ENCODE measurements around the gene PWWP2B. TPM values are rescaled to one million over a fixed set of nuclear protein-coding genes. Genes with fewer than 3 reads are reported as not detected.

PWWP2B gene
- total RNA-seq, 1 donor from 2014 or later: 12.0 TPM

GRCh38 chr10:132454296-132455198 is 57.5 kb downstream of the PWWP2B start:
- peak overlapping the region; percentile 66 for H3K27ac Mint-ChIP-seq (ENCODE audit: unreplicated experiment)
- no peak for FAIRE-seq
- TF ChIP-seq EZH2 (IDR thresholded peaks at IDR 0.05; ENCODE audit: insufficient read depth, low read length) (no peak), CTCF (IDR thresholded peaks at IDR 0.05; ENCODE audit: insufficient read depth, low read depth, low read length) (no peak)

GRCh38 chr10:132455441-132455971 is 58.5 kb downstream of the PWWP2B start:
- no peak overlapping the region for H3K4me2 ChIP-seq (ENCODE audit: low read length)
- Mint-ChIP-seq H3K27ac (ENCODE audit: unreplicated experiment) (no peak overlapping the region), H3K4me1 (ENCODE audit: low read depth, unreplicated experiment) (no peaks in the 10 kb centered on the region), H3K27me3 (ENCODE audit: low read depth, unreplicated experiment) (peaks cover 31% of the 10 kb centered on the region), H3K36me3 (ENCODE audit: low read depth, unreplicated experiment) (no peaks in the 10 kb centered on the region), H3K9me3 (ENCODE audit: unreplicated experiment) (no peaks in the 10 kb centered on the region), H3K4me3 (ENCODE audit: unreplicated experiment) (no peak overlapping the region)
- H3K79me2 ChIP-seq (ENCODE audit: insufficient read depth, low read length): no peaks in the 10 kb centered on the region
- H3K9me3 ChIP-seq (ENCODE audit: insufficient read depth, low read depth, low read length): no peaks in the 10 kb centered on the region
- no peak overlapping the region for H3K9ac ChIP-seq (ENCODE audit: low read length)
- peaks cover 4% of the 10 kb centered on the region for H3K27me3 ChIP-seq (ENCODE audit: insufficient read depth, low read length)
- no peak overlapping the region for H2AFZ ChIP-seq (ENCODE audit: low read depth, low read length)
- peaks cover 6% of the 10 kb centered on the region for H4K20me1 ChIP-seq (ENCODE audit: insufficient read depth, low read length)
- no peaks in the 10 kb centered on the region for H3K36me3 ChIP-seq (ENCODE audit: insufficient read depth, low read length)
- DNase-seq (ENCODE audit: low read depth): no peak
- no peak for FAIRE-seq
- H3K4me3 ChIP-seq (ENCODE audit: insufficient read depth, low read depth, low read length): no peak overlapping the region
- no peak overlapping the region for H3K27ac ChIP-seq (ENCODE audit: low read depth, low read length)
- no peaks in the 10 kb centered on the region for H3K4me1 ChIP-seq (ENCODE audit: insufficient read depth, low read length)
- no peak for TF ChIP-seq CTCF (IDR thresholded peaks at IDR 0.05; ENCODE audit: insufficient read depth, low read depth, low read length)
- no peak for TF ChIP-seq EZH2 (IDR thresholded peaks at IDR 0.05; ENCODE audit: insufficient read depth, low read length)

More at GRCh38 chr10:132454296-132455198, 57.5 kb downstream of the PWWP2B start:
- peaks cover 4% of the 10 kb centered on the region for H3K27me3 ChIP-seq (ENCODE audit: insufficient read depth, low read length)
- no peak for DNase-seq (ENCODE audit: low read depth)
- no peaks in the 10 kb centered on the region for H3K4me1 ChIP-seq (ENCODE audit: insufficient read depth, low read length)
- H3K9ac ChIP-seq (ENCODE audit: low read length): no peak overlapping the region
- H2AFZ ChIP-seq (ENCODE audit: low read depth, low read length): no peak overlapping the region
- Mint-ChIP-seq H3K4me3 (ENCODE audit: unreplicated experiment) (no peak overlapping the region), H3K36me3 (ENCODE audit: low read depth, unreplicated experiment) (no peaks in the 10 kb centered on the region), H3K4me1 (ENCODE audit: low read depth, unreplicated experiment) (no peaks in the 10 kb centered on the region), H3K9me3 (ENCODE audit: unreplicated experiment) (no peaks in the 10 kb centered on the region), H3K27me3 (ENCODE audit: low read depth, unreplicated experiment) (peaks cover 25% of the 10 kb centered on the region)
- peaks cover 6% of the 10 kb centered on the region for H4K20me1 ChIP-seq (ENCODE audit: insufficient read depth, low read length)
- H3K36me3 ChIP-seq (ENCODE audit: insufficient read depth, low read length): no peaks in the 10 kb centered on the region
- H3K79me2 ChIP-seq (ENCODE audit: insufficient read depth, low read length): no peaks in the 10 kb centered on the region
- H3K9me3 ChIP-seq (ENCODE audit: insufficient read depth, low read depth, low read length): no peaks in the 10 kb centered on the region
- no peak overlapping the region for H3K4me3 ChIP-seq (ENCODE audit: insufficient read depth, low read depth, low read length)
- no peak overlapping the region for H3K27ac ChIP-seq (ENCODE audit: low read depth, low read length)
- H3K4me2 ChIP-seq (ENCODE audit: low read length): no peak overlapping the region
